ENCODE measurements around the gene TES.
"Not testable (repeated sequence)": the region's sequence is repeated elsewhere in the genome, so short reads cannot be mapped to it uniquely, and the experiment has no call there.

Gene TES

GRCh38 chr7:116171094-116171493, 39.2 kb upstream of the TES start:
- Histone ChIP-seq H3K36me3 (ENCODE audit: control insufficient read depth in 5 of 5, insufficient read depth in 5 of 5, low read length in 5 of 5) (no peaks in the 10 kb centered on the region), H3K27ac (ENCODE audit: low read depth, low read length) (no peak overlapping the region), H3K27me3 (ENCODE audit: control insufficient read depth in 5 of 5, insufficient read depth in 4 of 5, low read length in 5 of 5) (no peaks in the 10 kb centered on the region), H3K9ac (ENCODE audit: low read length in 5 of 5) (no peak overlapping the region), H3K4me3 (ENCODE audit: low read depth in 1 of 5, low read length in 5 of 5) (no peak overlapping the region), H3K9me3 (ENCODE audit: control insufficient read depth in 5 of 5, low read length in 5 of 5) (no peaks in the 10 kb centered on the region), H3K4me1 (ENCODE audit: control insufficient read depth in 5 of 5, insufficient read depth in 5 of 5, low read length in 5 of 5) (no peaks in the 10 kb centered on the region)

- Histone ChIP-seq H3K4me1 (ENCODE audit: control insufficient read depth in 5 of 5, insufficient read depth in 5 of 5, low read length in 5 of 5) (no peaks in the 10 kb centered on the region), H3K4me3 (ENCODE audit: low read depth in 1 of 5, low read length in 5 of 5) (no peak overlapping the region), H3K27me3 (ENCODE audit: control insufficient read depth in 5 of 5, insufficient read depth in 4 of 5, low read length in 5 of 5) (no peaks in the 10 kb centered on the region), H3K9me3 (ENCODE audit: control insufficient read depth in 5 of 5, low read length in 5 of 5) (no peaks in the 10 kb centered on the region), H3K36me3 (ENCODE audit: control insufficient read depth in 5 of 5, insufficient read depth in 5 of 5, low read length in 5 of 5) (no peaks in the 10 kb centered on the region), H3K27ac (ENCODE audit: low read depth, low read length) (no peak overlapping the region), H3K9ac (ENCODE audit: low read length in 5 of 5) (no peak overlapping the region)
Observed at GRCh38 chr7:116172353-116172752, 38.0 kb upstream of the TES start.

GRCh38 chr7:116173051-116174028, 37.0 kb upstream of the TES start:
- Histone ChIP-seq H3K4me1 (ENCODE audit: control insufficient read depth in 5 of 5, insufficient read depth in 5 of 5, low read length in 5 of 5) (no peaks in the 10 kb centered on the region), H3K36me3 (ENCODE audit: control insufficient read depth in 5 of 5, insufficient read depth in 5 of 5, low read length in 5 of 5) (no peaks in the 10 kb centered on the region), H3K9me3 (ENCODE audit: control insufficient read depth in 5 of 5, low read length in 5 of 5) (no peaks in the 10 kb centered on the region), H3K4me3 (ENCODE audit: low read depth in 1 of 5, low read length in 5 of 5) (no peak overlapping the region), H3K27me3 (ENCODE audit: control insufficient read depth in 5 of 5, insufficient read depth in 4 of 5, low read length in 5 of 5) (no peaks in the 10 kb centered on the region), H3K9ac (ENCODE audit: low read length in 5 of 5) (no peak overlapping the region), H3K27ac (ENCODE audit: low read depth, low read length) (no peak overlapping the region)

GRCh38 chr7:116175095-116175494, 35.2 kb upstream of the TES start:
- H3K36me3 ChIP-seq (ENCODE audit: control insufficient read depth in 5 of 5, insufficient read depth in 5 of 5, low read length in 5 of 5); H3K27ac ChIP-seq (ENCODE audit: low read depth, low read length); H3K4me3 ChIP-seq (ENCODE audit: low read depth in 1 of 5, low read length in 5 of 5); H3K9ac ChIP-seq (ENCODE audit: low read length in 5 of 5); H3K27me3 ChIP-seq (ENCODE audit: control insufficient read depth in 5 of 5, insufficient read depth in 4 of 5, low read length in 5 of 5); H3K4me1 ChIP-seq (ENCODE audit: control insufficient read depth in 5 of 5, insufficient read depth in 5 of 5, low read length in 5 of 5); H3K9me3 ChIP-seq (ENCODE audit: control insufficient read depth in 5 of 5, low read length in 5 of 5): not testable (repeated sequence)

- no peaks in the 10 kb centered on the region for H3K36me3 ChIP-seq (ENCODE audit: control insufficient read depth in 5 of 5, insufficient read depth in 5 of 5, low read length in 5 of 5)
- H3K4me1 ChIP-seq (ENCODE audit: control insufficient read depth in 5 of 5, insufficient read depth in 5 of 5, low read length in 5 of 5), result no peaks in the 10 kb centered on the region
- no peak overlapping the region for H3K4me3 ChIP-seq (ENCODE audit: low read depth in 1 of 5, low read length in 5 of 5)
- no peaks in the 10 kb centered on the region for H3K27me3 ChIP-seq (ENCODE audit: control insufficient read depth in 5 of 5, insufficient read depth in 4 of 5, low read length in 5 of 5)
- H3K9me3 ChIP-seq (ENCODE audit: control insufficient read depth in 5 of 5, low read length in 5 of 5), result no peaks in the 10 kb centered on the region
- no peak overlapping the region for H3K27ac ChIP-seq (ENCODE audit: low read depth, low read length)
- no peak overlapping the region for H3K9ac ChIP-seq (ENCODE audit: low read length in 5 of 5)
Observed at GRCh38 chr7:116176226-116176625, 34.1 kb upstream of the TES start.

GRCh38 chr7:116177009-116177408, 33.3 kb upstream of the TES start:
- no peak overlapping the region for H3K9ac ChIP-seq (ENCODE audit: low read length in 5 of 5)
- no peaks in the 10 kb centered on the region for H3K4me1 ChIP-seq (ENCODE audit: control insufficient read depth in 5 of 5, insufficient read depth in 5 of 5, low read length in 5 of 5)
- H3K4me3 ChIP-seq (ENCODE audit: low read depth in 1 of 5, low read length in 5 of 5), result no peak overlapping the region
- H3K27ac ChIP-seq (ENCODE audit: low read depth, low read length), result no peak overlapping the region
- H3K36me3 ChIP-seq (ENCODE audit: control insufficient read depth in 5 of 5, insufficient read depth in 5 of 5, low read length in 5 of 5), result no peaks in the 10 kb centered on the region
- no peaks in the 10 kb centered on the region for H3K27me3 ChIP-seq (ENCODE audit: control insufficient read depth in 5 of 5, insufficient read depth in 4 of 5, low read length in 5 of 5)
- H3K9me3 ChIP-seq (ENCODE audit: control insufficient read depth in 5 of 5, low read length in 5 of 5), result no peaks in the 10 kb centered on the region

- Histone ChIP-seq H3K27me3 (ENCODE audit: control insufficient read depth in 5 of 5, insufficient read depth in 4 of 5, low read length in 5 of 5) (no peaks in the 10 kb centered on the region), H3K4me1 (ENCODE audit: control insufficient read depth in 5 of 5, insufficient read depth in 5 of 5, low read length in 5 of 5) (no peaks in the 10 kb centered on the region), H3K9ac (ENCODE audit: low read length in 5 of 5) (no peak overlapping the region), H3K9me3 (ENCODE audit: control insufficient read depth in 5 of 5, low read length in 5 of 5) (peaks cover 0 to 5% (median 0%) of the 10 kb centered on the region in 5 donors), H3K36me3 (ENCODE audit: control insufficient read depth in 5 of 5, insufficient read depth in 5 of 5, low read length in 5 of 5) (no peaks in the 10 kb centered on the region), H3K4me3 (ENCODE audit: low read depth in 1 of 5, low read length in 5 of 5) (no peak overlapping the region), H3K27ac (ENCODE audit: low read depth, low read length) (no peak overlapping the region)
Observed at GRCh38 chr7:116180302-116180701, 30.0 kb upstream of the TES start.

GRCh38 chr7:116182023-116182422, 28.3 kb upstream of the TES start:
- Histone ChIP-seq H3K27ac (ENCODE audit: low read depth, low read length) (no peak overlapping the region), H3K36me3 (ENCODE audit: control insufficient read depth in 5 of 5, insufficient read depth in 5 of 5, low read length in 5 of 5) (no peaks in the 10 kb centered on the region), H3K9ac (ENCODE audit: low read length in 5 of 5) (no peak overlapping the region), H3K9me3 (ENCODE audit: control insufficient read depth in 5 of 5, low read length in 5 of 5) (peaks cover 0 to 5% (median 0%) of the 10 kb centered on the region in 5 donors), H3K4me1 (ENCODE audit: control insufficient read depth in 5 of 5, insufficient read depth in 5 of 5, low read length in 5 of 5) (no peaks in the 10 kb centered on the region), H3K27me3 (ENCODE audit: control insufficient read depth in 5 of 5, insufficient read depth in 4 of 5, low read length in 5 of 5) (no peaks in the 10 kb centered on the region), H3K4me3 (ENCODE audit: low read depth in 1 of 5, low read length in 5 of 5) (no peak overlapping the region)

GRCh38 chr7:116185450-116185849, 24.9 kb upstream of the TES start:
- Histone ChIP-seq H3K9ac (ENCODE audit: low read length in 5 of 5) (no peak overlapping the region), H3K4me1 (ENCODE audit: control insufficient read depth in 5 of 5, insufficient read depth in 5 of 5, low read length in 5 of 5) (no peaks in the 10 kb centered on the region), H3K27me3 (ENCODE audit: control insufficient read depth in 5 of 5, insufficient read depth in 4 of 5, low read length in 5 of 5) (no peaks in the 10 kb centered on the region), H3K27ac (ENCODE audit: low read depth, low read length) (no peak overlapping the region), H3K36me3 (ENCODE audit: control insufficient read depth in 5 of 5, insufficient read depth in 5 of 5, low read length in 5 of 5) (no peaks in the 10 kb centered on the region), H3K9me3 (ENCODE audit: control insufficient read depth in 5 of 5, low read length in 5 of 5) (peaks cover 0 to 12% (median 6%) of the 10 kb centered on the region in 5 donors), H3K4me3 (ENCODE audit: low read depth in 1 of 5, low read length in 5 of 5) (no peak overlapping the region)

GRCh38 chr7:116185956-116186355, 24.4 kb upstream of the TES start:
- no peaks in the 10 kb centered on the region for H3K27me3 ChIP-seq (ENCODE audit: control insufficient read depth in 5 of 5, insufficient read depth in 4 of 5, low read length in 5 of 5)
- no peaks in the 10 kb centered on the region for H3K4me1 ChIP-seq (ENCODE audit: control insufficient read depth in 5 of 5, insufficient read depth in 5 of 5, low read length in 5 of 5)
- H3K36me3 ChIP-seq (ENCODE audit: control insufficient read depth in 5 of 5, insufficient read depth in 5 of 5, low read length in 5 of 5), result no peaks in the 10 kb centered on the region
- no peak overlapping the region for H3K9ac ChIP-seq (ENCODE audit: low read length in 5 of 5)
- H3K27ac ChIP-seq (ENCODE audit: low read depth, low read length), result no peak overlapping the region
- H3K4me3 ChIP-seq (ENCODE audit: low read depth in 1 of 5, low read length in 5 of 5), result no peak overlapping the region
- peaks cover 0 to 12% (median 6%) of the 10 kb centered on the region in 5 donors for H3K9me3 ChIP-seq (ENCODE audit: control insufficient read depth in 5 of 5, low read length in 5 of 5)
